Activated gamma-delta T cell treated with anti-CD3 and anti-CD28 coated beads, Interleukin-2, amount 50 U/mL, for 16 hours (primary cell): Measurements from ENCODE around the gene POLR1B.
"Not testable (repeated sequence)": the region's sequence is repeated elsewhere in the genome, so short reads cannot be mapped to it uniquely, and the experiment has no call there.

Experiments used
- DNase-seq: peaks from one replicate; pipeline ENCODE4 v3.0.0-alpha.2; 2020; ENCODE audit warnings: low read depth

The POLR1B gene

DNA sequence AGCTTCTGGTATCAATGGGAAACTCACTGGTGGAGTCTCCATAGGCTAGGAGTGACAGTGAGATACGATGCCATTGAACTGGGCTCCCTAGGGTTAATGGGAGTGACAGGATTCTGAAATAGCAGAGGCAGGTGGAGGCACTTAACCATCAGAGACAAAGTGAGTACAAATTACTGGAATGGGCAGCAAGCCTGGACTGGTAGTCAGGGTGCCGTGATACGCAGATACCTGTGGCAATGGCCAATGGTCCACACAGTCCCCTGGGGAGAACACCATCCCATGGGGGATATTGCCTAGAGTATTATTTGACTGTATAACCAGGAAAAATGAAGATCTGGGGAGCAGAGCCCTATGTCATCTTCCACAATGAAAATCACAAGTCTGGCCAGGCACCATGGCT, 59.5 kb downstream of the POLR1B start:
- DNase-seq = no peak

DNA sequence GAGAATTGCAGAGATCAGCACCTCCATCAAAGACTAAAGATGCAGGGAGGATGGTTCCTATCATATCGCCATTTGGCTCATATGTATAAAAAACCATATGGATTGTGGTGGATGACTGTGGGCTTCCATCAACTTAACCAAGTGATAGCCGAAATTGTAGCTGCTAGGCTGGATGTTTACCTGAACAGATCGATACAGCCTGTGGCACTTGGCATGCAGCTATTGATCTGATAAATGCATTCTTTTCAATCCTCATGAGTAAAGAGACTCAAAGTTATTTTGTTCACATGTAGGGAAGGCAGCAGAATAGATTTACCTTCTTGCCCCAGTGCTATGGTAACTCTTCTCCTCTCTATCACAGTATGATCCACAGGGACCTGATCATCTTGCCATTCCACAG, 60.7 kb downstream of the POLR1B start:
- no peak for DNase-seq

DNA sequence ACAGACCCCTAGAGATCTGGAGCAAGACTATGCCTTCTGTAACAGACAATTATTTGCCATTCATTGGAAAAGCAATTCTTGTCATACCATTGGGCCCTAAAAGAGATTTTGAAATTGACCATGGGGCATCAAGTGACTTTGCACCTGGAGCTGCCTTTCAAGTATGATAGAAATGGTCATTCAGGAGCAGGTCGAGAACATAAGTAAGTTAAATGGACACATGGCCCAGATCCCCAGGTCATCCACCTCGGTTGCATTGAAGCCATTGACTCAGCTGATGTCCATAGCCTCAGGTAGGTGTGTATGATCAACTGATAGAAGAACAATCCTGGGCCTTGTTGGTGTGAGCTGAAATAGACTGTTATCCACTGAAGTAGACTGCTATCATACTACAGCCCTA, 61.5 kb downstream of the POLR1B start:
- no peak for DNase-seq

DNA sequence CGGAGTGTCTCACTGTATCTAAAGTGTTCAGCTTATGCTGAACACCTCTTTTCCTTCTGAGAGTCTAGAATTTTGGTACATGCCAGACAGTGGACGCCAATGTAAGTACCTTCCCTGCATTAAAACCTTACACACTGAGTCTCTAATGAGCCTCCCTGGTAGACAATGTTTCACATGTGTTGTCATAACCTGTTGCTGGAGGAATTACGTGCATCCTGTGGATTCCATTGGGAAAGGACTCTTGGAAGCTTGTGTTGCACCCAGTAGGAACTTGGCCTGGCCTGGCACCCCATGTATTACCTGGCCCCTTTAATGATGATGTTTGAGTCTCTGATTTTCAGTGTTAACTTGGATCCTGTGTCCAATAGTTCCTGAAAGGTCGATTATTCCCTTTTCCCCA, 62.7 kb downstream of the POLR1B start:
- no peak for DNase-seq

DNA sequence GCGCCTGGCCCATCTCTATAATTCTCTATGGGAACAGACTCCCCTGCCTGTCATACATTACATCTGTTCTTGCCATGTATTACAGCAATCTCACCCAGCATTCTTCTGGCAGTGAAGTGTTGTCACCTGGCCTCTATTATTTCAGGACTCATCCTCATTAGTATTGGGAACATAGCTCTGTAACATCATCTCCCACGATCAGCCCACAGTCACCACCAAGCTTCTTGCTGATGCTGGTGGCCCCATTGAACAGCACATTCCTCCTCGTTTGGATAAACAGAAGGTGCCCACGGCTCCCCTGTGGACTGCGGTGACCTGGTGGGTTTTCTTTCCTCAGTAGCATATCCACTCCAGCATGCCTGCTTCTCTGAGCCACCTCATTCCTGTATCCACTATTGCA, 63.7 kb downstream of the POLR1B start:
- no peak for DNase-seq

DNA sequence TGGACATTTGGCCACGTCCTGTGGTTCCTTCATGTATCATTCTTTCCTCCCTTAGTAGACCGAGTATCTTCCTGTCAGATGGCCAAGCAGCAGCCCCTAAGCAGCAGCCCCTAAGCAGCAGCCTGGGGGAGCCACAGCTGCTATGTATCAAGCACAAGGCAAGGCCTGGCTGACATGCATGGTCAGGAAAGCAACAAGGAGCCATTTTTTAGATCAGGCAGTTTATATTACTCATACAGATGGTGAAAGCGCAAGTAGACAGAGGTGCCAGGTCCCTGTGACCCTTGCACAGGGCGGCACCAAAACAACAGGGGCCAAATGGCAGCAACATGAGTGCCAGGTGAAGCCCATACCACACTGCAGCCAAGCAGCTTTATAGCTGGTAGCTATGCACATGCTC, 64.3 kb downstream of the POLR1B start:
- DNase-seq = no peak

DNA sequence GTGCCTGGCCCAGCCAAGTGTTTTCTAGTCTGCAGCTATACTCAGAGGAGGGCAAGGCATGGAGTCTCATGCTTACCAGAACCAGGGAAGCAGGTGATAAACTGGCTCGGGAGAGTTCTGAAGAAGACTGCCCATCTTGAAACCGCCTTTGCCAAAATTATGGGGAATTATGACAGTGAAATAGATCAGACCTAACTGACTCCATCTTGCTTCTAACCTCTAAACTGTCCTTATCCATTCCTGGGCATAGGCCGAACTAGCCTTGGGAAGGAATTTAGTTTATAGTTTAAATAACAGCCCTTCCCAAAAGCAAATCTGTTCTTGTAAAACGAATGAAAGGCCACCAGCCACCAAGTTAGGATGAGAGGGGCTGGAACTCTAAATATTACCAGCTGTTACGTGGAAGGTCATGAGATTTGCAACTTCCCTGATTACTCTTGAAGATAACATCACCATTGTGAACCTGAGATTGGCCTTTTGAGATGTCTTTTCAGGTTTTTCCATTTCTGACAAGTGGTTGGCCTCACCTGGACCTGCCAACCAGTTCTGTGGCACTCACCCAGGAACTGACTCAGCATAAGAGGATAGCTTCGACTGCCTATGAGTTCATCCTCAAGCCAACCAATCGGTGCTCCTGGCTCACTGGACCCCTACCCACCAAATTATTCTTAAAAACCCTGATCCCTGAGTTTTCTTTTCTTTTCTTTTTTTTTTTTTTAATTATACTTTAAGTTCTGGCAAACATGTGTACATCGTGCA, 65.6 kb downstream of the POLR1B start:
- no peak for DNase-seq

DNA sequence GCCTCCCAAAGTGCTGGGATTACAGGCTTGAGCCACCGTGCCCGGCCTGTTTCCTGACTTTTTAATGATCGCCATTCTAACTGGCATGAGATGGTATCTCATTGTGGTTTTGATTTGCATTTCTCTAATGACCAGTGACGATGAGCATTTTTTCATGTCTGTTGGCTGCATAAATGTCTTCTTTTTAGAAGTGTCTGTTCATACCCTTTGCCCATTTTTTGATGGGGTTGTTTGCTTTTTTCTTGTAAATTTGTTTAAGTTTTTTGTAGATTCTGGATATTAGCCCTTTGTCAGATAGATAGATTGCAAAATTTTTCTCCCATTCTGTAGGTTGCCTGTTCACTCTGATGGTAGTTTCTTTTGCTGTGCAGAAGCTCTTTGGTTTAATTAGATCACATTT, 67.1 kb downstream of the POLR1B start:
- not testable (repeated sequence) for DNase-seq

DNA sequence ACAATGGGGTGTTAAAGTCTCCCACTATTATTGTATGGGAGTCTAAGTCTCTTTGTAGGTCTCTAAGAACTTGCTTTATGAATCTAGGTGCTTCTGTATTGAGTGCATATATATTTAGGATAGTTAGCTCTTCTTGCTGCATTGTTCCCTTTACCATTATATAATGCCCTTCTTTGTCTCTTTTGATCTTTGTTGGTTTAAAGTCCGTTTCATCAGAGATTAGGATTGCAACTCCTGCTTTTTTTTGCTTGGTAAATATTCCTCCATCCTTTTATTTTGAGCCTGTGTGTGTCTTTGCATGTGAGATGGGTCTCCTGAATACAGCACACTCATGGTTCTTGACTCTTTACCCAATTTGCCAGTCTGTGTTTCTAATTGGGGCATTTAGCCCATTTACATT, 70.0 kb downstream of the POLR1B start:
- not testable (repeated sequence) for DNase-seq

DNA sequence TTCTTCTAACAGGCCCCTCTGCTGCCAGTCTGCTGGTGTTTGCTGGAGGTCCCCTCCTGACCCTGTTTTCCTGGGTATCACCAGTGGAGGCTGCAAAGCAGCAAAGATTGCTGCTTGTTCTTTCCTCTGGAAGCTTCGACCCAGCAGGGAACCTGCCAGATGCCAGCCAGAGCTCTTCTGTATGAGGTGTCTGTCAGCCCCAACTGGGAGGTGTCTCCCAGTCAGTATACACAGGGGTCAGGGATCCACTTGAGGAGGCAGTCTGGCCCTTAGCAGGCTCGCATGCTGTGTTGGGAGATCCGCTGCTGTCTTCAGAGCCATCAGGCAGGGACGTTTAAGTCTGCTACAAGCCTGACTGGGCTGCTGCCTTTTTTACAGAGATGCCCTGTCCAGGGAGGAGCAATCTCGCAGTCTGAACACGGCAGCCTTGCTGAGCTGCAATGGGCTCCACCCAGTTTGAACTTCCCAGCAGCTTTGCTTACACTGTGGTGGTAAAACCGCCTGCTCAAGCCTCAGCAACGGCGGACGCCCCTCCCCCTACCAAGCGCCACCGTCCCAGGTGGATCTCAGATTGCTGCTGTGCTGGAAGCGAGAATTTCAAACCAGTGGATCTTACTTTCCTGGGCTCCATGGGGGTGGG, 72.1 kb downstream of the POLR1B start:
- DNase-seq = no peak

DNA sequence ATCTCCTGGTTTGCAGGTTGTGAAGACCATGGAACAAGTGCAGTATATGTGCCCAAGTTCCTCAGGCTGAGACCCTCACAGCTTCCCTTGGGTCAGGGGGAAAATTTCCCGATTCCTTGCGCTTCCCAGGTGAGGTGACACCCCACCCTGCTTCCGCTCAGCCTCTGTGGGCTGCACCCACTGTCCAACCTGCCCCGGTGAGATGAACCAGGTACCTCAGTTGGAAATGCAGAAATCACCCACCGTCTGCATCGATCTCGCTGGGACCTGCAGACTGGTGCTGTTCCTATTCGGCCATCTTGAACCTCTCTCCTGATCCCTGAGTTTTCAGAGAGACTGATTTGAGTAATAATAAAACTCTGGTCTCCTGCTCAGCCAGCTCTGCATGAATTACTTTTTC, 72.8 kb downstream of the POLR1B start:
- no peak for DNase-seq

DNA sequence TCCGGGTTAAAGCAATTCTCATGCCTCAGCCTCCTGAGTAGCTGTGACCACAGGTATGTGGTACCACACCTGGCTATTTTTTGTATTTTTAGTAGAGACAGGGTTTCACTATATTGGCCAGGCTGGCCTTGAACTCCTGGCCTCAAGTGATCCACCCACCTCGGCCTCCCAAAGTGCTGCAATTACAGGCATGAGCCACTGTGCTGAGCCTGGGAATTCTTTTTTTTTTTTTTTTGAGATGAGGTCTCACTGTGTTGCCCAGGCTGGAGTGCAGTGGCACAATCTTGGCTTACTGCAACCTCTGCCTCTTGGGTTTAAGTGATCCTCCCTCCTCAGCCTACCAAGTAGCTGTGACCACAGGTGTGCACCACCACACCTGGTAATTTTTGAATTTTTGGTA, 73.5 kb downstream of the POLR1B start:
- not testable (repeated sequence) for DNase-seq

DNA sequence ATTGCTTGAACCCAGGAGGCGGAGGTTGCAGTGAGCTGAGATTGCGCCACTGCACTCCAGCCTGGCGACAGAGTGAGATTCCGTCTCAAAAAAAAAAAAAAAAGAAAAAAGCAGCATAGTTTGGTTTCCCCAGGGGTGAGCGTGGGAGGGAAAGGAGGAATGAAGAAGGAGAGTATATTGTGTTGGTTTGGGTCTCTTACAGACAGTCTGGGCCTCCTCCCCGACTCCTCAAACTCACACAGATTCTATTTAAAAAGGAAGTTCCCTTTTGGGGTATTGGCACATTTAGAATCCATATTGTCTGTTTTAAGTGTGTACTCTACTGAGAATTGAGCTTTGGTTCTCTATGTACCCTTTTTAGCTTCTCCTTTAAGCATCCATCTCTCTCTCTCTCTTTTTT, 76.1 kb downstream of the POLR1B start:
- DNase-seq = no peak

DNA sequence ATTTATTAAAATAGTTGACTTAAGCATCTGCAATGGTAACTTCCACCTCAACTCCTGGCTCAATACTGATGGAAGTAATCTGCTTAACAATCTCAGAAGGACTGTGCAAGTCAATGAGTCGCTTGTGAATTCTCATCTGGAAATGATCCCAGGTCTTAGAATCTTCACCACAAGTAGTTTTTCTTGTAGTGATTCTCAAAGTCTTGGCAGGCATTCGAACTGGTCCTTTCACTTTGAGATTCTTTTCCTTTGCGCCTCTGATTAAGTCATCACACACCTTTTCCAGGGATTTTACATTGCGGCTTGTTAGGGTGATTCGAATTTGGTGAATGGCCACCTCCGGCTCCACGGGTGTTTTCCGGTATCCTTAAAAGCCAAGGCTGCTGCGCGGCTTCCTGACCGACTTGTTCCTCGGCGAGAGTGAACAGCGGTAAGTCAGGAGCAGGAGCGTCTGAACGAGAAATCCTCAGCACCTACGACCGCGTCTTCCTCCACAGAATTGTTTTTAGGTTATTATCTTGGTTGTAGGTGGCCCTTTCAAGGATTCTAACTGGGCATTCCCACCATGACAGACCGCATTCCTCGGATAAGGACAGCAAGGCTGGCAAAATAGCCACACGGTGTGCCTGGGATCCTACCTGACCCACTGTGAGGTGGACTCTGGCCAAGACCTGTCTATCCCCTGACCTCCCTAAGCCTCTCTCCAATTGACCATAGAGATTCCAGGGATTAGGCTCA, 79.7 kb downstream of the POLR1B start:
- no peak for DNase-seq

DNA sequence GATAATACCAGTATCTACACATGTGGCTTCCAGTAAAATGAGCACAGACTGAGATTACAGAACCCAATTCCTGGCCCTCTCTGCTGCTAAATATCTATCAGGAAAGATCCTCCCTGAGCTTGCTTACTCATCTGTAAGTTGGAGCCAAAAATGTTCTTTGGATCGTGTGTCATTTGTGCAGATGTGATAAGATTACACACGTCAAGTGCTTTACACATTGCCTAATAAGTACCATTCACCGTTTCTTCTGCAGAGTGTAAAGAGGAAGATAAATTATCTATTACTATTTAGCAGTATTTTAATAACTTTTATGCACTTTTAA, 80.2 kb downstream of the POLR1B start:
- DNase-seq = no peak

DNA sequence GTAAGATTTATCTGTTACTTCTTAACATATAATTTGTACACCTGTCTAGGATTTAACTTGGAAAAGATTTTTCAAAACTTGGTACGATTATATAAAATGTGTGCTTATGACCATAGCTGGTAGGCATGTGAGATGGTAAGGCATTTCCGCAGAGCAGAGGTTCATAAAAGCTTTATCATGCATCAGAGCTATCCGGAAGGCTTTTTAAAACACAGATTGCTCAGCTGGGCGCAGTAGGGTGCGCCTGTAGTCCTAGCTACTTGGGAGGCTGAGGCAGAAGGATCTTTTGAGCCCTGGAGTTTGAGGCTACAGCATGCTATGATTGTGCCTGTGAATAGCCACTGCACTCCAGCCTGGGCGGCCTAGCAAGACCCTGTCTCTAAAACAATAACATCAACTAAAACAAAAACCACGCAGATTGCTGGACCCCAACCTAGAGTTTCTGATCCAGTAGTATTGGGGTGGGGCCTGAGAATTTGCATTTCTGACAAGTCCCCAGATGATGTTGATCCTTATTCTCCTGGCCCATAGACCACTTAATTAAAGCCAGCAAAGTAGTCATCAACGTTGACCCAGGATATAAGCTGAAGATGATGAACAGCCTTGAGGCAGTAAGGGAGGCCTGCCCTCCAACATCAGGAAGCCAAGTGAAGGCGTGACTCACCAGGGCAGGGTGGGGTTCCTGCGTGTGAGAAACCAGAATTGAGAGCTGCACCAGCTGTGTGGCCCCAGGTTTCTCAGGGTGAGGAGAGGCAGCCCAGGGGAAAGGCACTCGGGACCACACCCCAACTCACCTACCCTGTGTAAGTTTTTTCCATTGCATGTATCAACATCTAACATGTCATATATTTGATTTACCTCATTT, 81.9 kb downstream of the POLR1B start:
- DNase-seq = peak; percentile 47

DNA sequence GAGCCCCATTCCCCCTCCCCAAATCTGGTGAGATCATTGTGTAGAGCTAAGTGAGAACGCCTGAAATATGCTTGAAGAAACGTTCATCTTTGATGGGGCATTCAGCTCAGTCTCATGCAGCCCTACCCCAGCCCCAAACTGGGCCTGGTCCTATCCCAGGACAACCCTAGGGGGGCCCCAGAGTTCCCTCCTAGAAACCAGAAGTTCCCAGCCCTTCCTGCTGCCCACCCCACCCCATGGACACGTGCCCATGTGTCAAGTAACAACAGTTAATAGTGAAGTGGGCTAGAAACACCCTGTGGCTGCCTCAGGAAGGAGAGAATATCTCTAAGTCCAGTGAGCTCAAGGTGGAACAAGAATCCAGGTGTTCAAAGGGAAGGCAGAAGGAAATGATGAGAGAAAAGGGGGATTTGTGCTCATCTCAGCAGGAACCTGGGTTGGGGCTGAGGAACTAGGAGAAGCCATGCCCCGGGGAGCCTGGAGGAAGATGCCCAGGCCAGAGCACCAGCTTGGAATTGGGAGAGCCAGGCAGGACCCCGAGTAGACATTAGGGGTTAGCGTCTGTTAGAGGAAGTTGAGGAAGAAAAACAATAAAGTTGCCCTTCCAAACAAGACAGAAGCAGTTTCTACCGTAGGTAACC, 83.3 kb downstream of the POLR1B start:
- DNase-seq = no peak

DNA sequence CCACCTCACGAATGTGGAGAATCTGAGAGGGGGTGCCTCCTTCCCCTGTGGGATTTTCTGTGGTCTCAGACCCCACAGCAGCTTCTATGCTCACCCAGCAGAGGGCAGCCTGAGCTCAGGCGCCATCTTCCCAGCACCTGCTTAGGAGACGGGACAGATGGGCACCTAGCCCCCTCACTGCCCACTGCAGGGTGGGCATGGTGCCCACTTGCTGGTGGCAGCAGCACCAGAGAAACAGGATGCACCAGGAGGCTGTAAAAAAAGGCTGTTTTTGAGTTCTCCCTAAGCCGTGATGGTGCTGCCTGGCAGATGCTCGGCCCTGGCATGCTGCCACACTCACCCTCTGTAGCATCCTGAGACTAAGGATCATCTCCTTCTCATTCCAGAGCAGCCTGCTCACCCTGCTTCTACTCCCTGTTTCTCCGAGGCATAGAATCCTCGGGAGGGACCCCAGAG, 84.4 kb downstream of the POLR1B start:
- DNase-seq = peak; percentile 42
